C4-2B (cell line): Measurements from ENCODE around the gene TMED5.

Experiments used
- ZFX ChIP-seq: fragments of 450-650 bp; IDR thresholded peaks from 2 replicates; pipeline ENCODE4 v1.6.1; 2017
- TF ChIP-seq, protein P1 (sequence below): fragments of 450-650 bp; conservative IDR thresholded peaks from 2 replicates; pipeline ENCODE4 v1.5.1; 2017; ENCODE audit warnings: mild to moderate bottlenecking

DNA sequence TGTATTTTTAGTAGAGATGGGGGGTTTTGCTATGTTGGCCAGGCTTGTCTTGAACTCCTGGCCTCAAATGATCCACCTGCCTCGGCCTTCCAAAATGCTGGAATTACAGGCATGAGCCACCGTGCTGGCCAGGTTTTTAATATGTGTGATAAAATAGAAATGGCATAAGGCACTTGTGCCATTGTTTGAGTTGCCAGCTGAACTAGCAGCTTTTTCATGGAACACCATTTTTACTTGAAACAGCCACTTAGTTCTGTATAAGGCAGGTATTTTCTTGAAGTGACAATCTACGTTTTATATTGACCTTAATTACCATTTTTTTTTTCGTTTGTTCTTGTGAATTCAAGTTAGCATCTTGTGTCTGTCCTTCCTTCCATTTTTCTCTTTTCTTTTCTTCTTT, 72.8 kb downstream of the TMED5 start:
- TF ChIP-seq, protein P1, sequence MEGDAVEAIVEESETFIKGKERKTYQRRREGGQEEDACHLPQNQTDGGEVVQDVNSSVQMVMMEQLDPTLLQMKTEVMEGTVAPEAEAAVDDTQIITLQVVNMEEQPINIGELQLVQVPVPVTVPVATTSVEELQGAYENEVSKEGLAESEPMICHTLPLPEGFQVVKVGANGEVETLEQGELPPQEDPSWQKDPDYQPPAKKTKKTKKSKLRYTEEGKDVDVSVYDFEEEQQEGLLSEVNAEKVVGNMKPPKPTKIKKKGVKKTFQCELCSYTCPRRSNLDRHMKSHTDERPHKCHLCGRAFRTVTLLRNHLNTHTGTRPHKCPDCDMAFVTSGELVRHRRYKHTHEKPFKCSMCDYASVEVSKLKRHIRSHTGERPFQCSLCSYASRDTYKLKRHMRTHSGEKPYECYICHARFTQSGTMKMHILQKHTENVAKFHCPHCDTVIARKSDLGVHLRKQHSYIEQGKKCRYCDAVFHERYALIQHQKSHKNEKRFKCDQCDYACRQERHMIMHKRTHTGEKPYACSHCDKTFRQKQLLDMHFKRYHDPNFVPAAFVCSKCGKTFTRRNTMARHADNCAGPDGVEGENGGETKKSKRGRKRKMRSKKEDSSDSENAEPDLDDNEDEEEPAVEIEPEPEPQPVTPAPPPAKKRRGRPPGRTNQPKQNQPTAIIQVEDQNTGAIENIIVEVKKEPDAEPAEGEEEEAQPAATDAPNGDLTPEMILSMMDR = no peak
- no peak for TF ChIP-seq ZFX
